Activated CD4-positive, alpha-beta T cell treated with anti-CD3 and anti-CD28 coated beads, Interleukin-2, amount 10 ng/mL, durations not matched to agents 24 days and 14 days (primary cell): ENCODE data around the gene TLE6. TPM values are rescaled to one million over a fixed set of nuclear protein-coding genes. Genes with fewer than 3 reads are reported as not detected.
"Not testable (repeated sequence)": the region's sequence is repeated elsewhere in the genome, so short reads cannot be mapped to it uniquely, and the experiment has no call there.

Source experiments
- DNase-seq: peaks from one replicate; pipeline ENCODE4 v3.0.0; 2022
- H3K27ac Mint-ChIP-seq: one replicate; pipeline ENCODE4 v1.8.0; 2022; ENCODE audit warnings: mild to moderate bottlenecking, mixed read lengths
- H3K27me3 Mint-ChIP-seq: one replicate; pipeline ENCODE4 v1.8.0; 2022; ENCODE audit warnings: mixed read lengths
- H3K36me3 Mint-ChIP-seq: one replicate; pipeline ENCODE4 v1.8.0; 2022; ENCODE audit warnings: low read depth, mild to moderate bottlenecking, mixed read lengths
- H3K4me1 Mint-ChIP-seq: one replicate; pipeline ENCODE4 v1.8.0; 2021; ENCODE audit warnings: mixed read lengths
- H3K4me3 Mint-ChIP-seq: one replicate; pipeline ENCODE4 v1.8.0; 2022; ENCODE audit warnings: mild to moderate bottlenecking, moderate library complexity, mixed read lengths
- H3K9me3 Mint-ChIP-seq: one replicate; pipeline ENCODE4 v1.8.0; 2021; ENCODE audit warnings: mixed read lengths
- intact Hi-C: fragments of 100-400 bp; cut with micrococcal nuclease; formaldehyde crosslinking; loops from one replicate; pipeline ENCODE4 v1.15.1; 2023
- total RNA-seq: library from RNA; stranded (reverse); gene quantifications from 2 replicates; pipeline ENCODE4 v1.2.3, GENCODE V29; 2022

TLE6 gene
- total RNA-seq, 1 donor from 2014 or later, result 1.1 TPM

DNA sequence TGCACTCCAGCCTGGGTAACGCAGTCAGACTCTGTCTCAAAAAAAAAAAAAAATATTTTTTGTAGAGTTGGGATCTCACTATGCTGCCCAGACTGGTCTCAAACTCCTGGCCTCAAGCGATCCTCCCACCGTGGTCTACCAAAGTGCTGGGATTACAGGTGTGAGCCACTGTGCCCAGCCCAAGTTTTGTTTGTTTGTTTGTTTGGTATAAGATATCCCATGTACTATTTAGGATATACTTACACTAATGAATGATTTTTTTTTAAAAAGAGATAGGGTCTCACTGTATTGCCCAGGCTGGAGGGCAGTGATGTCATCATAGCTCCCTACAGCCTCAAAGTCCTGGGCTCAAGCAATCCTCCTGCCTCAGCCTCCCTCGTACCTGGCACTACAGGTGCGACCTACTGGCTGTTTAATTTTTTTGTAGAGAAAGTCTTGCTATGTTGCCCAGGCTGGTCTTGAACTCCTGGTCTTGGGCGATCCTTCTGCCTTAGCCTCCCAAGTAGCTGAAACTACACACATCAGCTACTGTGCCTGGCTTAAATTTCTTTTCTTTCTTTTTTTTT, 24.0 kb downstream of the TLE6 start:
- H3K4me1 Mint-ChIP-seq, result no peaks in the 10 kb centered on the region
- no peak overlapping the region for H3K4me3 Mint-ChIP-seq
- no peak overlapping the region for H3K27ac Mint-ChIP-seq
- intact Hi-C loops, result no loop called here
- no peaks in the 10 kb centered on the region for H3K36me3 Mint-ChIP-seq
- no peak for DNase-seq
- H3K9me3 Mint-ChIP-seq, result no peaks in the 10 kb centered on the region
- no peaks in the 10 kb centered on the region for H3K27me3 Mint-ChIP-seq

DNA sequence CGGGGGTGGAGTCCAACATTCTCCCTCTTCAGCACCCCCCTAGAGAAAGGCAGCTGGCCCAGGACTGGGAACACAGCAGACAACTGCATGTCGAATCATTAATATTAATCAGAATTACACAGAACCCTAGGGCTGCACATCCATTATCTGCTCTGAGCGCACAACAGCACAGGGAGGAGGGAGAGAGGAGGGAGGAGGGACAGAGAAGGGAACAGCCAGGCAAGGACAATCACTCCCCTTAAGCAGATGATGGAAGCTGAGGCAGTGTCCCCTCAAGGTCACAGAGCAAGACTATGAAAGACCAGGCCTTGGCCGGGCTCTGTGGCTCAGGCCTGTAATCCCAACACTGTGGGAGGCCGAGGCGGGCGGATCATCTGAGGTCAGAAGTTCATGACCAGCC, 25.7 kb downstream of the TLE6 start:
- intact Hi-C loops, result no loop called here
- Mint-ChIP-seq H3K27me3 (no peaks in the 10 kb centered on the region), H3K27ac (no peak overlapping the region), H3K9me3 (no peaks in the 10 kb centered on the region), H3K36me3 (no peaks in the 10 kb centered on the region), H3K4me1 (no peaks in the 10 kb centered on the region), H3K4me3 (no peak overlapping the region)
- DNase-seq, result no peak

DNA sequence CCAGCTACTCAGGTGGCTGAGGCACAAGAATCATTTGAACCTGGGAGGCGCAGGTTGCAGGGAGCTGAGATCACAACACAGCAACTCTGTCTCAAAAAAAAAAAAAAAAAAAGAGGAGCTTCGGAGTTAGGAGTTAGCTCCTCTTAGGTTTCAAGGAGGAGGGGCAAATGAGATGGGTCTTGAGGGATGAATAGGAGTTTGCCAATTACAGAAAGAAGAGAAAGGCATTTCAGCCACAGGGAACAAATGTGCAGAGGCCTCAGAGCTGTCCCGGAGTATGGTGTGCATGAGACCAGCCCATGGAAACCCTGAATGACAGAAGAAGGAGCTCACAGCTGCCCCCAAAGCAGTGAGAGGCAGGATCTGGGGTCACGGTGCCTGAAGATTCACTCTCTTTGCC, 27.2 kb downstream of the TLE6 start:
- intact Hi-C loops, result no loop called here
- Mint-ChIP-seq H3K36me3 (no peaks in the 10 kb centered on the region), H3K9me3 (no peaks in the 10 kb centered on the region), H3K4me1 (no peaks in the 10 kb centered on the region), H3K4me3 (no peak overlapping the region), H3K27ac (no peak overlapping the region), H3K27me3 (no peaks in the 10 kb centered on the region)
- DNase-seq, result no peak

DNA sequence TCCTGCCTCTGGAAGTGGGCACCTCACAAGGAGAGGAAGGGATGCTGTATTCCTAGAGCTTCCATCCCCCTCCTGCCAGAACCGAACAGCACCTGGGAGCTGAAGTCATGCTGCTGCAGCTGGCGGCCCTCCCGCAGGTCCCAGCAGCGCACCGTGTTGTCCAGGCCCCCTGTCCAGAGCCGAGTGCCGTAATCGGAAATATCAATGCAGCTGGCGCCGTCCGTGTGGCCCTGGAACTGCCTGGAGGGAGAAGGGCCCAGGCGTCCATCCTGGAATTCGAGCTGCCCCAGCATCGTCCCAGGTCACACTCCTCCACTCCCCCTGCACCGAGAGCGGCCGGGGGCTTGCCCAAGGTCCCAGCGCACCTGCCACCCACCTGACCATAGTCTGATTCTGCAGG, 28.0 kb downstream of the TLE6 start:
- H3K4me1 Mint-ChIP-seq, result no peaks in the 10 kb centered on the region

DNA sequence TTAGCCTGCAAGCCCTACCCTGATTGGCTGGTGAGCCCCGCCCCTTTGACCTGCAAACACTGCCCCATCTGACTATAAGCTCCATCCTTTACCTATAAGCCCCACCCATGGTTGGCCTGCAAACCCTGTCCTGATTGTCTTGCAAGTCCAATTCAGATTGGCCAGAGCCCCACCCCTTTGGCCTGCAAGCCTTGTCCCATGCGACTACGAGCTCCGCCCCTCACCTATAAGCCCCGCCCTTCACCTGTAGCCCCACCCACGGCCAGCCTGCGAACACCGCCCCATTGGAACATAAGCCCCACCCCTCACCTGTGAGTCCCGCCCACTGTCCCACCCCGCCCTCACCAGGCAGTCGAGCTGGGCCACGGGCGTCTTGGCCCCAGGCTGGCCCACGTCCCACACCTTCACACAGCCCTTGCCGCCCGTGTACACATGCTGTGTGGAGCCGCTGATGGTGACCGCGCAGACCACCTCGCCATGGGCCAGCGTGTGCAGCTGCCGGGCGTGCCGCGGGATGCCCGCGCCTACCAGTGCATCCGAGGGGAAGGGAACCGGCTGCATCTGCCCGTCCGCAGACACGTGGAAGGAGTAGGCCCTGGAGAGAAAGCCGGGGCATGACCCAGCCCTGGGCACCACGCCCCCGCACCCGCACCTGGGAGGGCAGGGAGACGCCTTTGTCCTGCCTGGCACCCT, 28.9 kb downstream of the TLE6 start:
- Mint-ChIP-seq H3K4me3 (no peak overlapping the region), H3K36me3 (no peaks in the 10 kb centered on the region), H3K27ac (no peak overlapping the region), H3K27me3 (no peaks in the 10 kb centered on the region), H3K9me3 (no peaks in the 10 kb centered on the region), H3K4me1 (no peaks in the 10 kb centered on the region)
- intact Hi-C loops, result no loop called here
- DNase-seq, result no peak

More for the DNA sequence above, 28.0 kb downstream of the TLE6 start:
- DNase-seq, result no peak
- Mint-ChIP-seq H3K9me3 (no peaks in the 10 kb centered on the region), H3K27me3 (no peaks in the 10 kb centered on the region), H3K36me3 (no peaks in the 10 kb centered on the region), H3K27ac (no peak overlapping the region), H3K4me3 (no peak overlapping the region)
- intact Hi-C loops, result no loop called here

DNA sequence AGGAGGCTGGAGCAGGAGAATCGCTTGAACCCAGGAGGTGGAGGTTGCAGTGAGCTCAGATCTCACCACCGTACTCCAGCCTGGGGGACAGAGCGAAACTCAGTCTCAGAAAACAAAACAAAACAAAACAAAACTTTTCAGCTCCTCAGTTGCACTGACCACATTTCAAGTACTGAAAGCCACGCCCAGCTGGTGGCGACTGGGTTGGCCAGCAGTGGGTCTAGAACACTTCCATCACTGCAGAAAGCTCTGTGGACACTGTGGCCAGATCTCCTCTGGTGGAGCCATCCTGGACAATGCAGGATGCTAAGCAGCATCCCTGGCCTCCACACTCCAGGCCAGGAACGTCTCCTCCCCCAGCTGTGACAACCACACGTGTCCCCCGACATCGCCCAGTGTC, 30.6 kb downstream of the TLE6 start:
- H3K9me3 Mint-ChIP-seq, result no peaks in the 10 kb centered on the region
- no peaks in the 10 kb centered on the region for H3K27me3 Mint-ChIP-seq
- no peaks in the 10 kb centered on the region for H3K36me3 Mint-ChIP-seq
- H3K4me3 Mint-ChIP-seq, result no peak overlapping the region
- intact Hi-C loops, result no loop called here
- H3K27ac Mint-ChIP-seq, result no peak overlapping the region
- DNase-seq, result no peak
- no peaks in the 10 kb centered on the region for H3K4me1 Mint-ChIP-seq

DNA sequence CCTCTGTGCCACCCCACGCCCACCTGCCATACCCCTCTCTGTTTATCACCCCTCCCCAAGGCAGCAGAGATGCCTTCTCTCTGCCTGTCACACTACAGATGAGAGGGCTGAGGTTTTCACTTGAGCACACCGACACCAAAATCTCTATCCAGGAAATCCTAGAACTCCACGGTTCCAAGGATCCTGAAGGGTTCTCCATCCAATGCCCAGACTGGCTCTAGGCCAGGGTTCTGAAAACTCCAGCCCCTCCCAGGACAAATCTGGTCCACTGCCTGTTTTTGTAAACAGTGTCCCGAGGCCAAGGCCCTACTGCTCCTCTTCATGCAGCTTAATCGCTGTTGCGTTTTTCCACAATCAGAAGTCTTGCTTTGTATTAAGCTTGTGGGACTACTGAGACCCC, 31.6 kb downstream of the TLE6 start:
- Mint-ChIP-seq H3K36me3 (no peaks in the 10 kb centered on the region), H3K27me3 (no peaks in the 10 kb centered on the region), H3K4me3 (no peak overlapping the region), H3K4me1 (no peaks in the 10 kb centered on the region), H3K27ac (no peak overlapping the region), H3K9me3 (no peaks in the 10 kb centered on the region)
- intact Hi-C loops, result no loop called here
- DNase-seq, result no peak

DNA sequence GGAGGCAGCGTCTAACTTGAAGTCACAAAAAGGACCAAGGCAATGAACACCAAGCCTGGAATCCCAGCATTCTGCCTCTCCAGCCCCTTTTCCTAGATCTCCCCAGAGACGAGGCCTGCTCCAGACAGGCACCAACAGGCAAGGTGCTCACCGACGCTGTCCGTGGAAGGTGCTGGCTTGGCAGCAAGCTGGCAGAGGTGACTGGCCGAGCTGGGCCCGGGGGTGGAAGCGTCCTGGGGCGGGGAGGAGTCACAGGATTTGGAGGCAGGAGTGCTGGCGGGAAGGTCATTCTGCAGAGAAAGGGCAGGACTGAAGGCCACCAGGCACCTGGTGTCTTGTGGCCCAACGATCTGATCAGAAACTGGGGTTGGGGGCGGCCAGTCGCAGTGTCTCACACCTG, 33.5 kb downstream of the TLE6 start:
- Mint-ChIP-seq H3K27ac (no peak overlapping the region), H3K27me3 (no peaks in the 10 kb centered on the region), H3K9me3 (no peaks in the 10 kb centered on the region), H3K4me1 (no peaks in the 10 kb centered on the region), H3K4me3 (no peak overlapping the region), H3K36me3 (no peaks in the 10 kb centered on the region)
- intact Hi-C loops, result no loop called here
- DNase-seq, result no peak

DNA sequence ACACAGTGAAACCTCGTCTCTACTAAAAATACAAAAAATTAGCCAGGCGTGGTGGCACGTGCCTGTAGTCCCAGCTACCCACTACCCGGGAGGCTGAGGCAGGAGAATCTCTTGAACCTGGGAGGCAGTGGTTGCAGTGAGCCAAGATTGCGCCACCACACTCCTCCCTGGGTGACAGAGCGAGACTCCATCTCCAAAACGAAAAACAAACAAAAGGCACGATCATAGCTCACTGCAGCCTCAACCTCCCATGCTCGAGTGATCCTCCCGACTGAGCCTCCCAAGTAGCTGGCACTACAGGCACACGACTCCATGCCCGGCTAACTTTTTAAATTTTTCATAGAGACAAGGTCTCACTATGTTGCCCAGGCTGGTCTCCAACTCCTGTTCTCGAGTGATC, 34.7 kb downstream of the TLE6 start:
- intact Hi-C loops, H3K4me3 Mint-ChIP-seq, H3K36me3 Mint-ChIP-seq, H3K27ac Mint-ChIP-seq, DNase-seq, H3K27me3 Mint-ChIP-seq, H3K9me3 Mint-ChIP-seq, H3K4me1 Mint-ChIP-seq: not testable (repeated sequence)

DNA sequence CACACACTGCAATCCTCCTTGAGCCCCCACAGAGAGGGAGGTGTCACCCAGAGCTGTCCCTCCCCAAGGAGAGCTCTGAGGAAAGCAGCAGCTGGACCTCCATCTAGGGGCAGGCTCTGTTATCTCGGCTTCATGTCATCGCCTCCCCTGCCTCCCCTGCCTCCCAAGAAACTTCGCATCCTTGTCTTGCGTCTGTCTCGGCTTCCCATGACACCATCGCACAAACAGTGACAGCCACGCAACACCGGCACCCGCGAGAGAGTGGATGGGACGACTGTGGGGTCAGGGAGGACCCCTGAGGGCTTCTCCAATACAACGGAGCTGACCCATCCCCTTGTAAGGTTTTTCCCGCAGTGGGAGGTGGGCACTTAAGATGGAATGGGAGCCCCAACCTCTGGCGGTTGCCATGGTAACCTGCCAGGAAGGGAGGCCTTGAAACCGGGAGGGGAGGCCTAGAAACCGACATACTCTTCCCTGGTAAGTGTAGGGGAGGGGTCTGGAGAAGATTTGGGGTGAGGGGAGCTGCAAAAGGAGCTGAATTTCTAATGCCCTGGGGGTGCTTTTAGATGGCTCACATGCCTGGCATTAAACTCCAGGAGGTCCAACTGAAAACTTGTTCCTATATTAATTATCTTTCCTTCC, 35.4 kb downstream of the TLE6 start:
- Mint-ChIP-seq H3K36me3 (no peaks in the 10 kb centered on the region), H3K4me1 (no peaks in the 10 kb centered on the region), H3K27ac (no peak overlapping the region), H3K4me3 (no peak overlapping the region), H3K27me3 (no peaks in the 10 kb centered on the region), H3K9me3 (no peaks in the 10 kb centered on the region)
- DNase-seq, result no peak
- intact Hi-C loops, result no loop called here

DNA sequence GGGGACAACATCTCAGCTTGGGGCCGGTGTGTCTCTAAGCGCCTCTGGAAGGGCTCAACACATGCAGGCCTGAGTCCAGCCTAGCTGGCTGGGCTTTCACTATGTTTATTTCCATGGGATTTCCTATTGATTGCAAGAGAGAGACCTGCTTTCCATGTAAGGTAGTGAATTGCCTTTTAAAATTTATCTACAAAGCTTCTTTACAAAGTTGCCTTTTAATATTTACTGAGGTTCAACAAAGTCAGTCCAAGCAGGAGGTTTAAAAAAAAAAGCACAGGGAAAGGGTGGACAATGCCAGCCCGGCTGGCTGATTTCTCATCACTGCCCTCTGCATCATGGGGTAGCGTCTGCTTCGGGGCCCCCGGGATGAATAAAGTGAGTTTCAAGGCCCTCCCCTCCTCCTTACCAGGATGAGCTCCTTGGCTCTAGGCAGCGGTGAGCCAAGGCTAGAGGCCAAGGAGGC, 35.9 kb downstream of the TLE6 start:
- Mint-ChIP-seq H3K9me3 (no peaks in the 10 kb centered on the region), H3K27me3 (no peaks in the 10 kb centered on the region), H3K4me3 (no peak overlapping the region), H3K4me1 (no peaks in the 10 kb centered on the region), H3K36me3 (no peaks in the 10 kb centered on the region), H3K27ac (no peak overlapping the region)
- DNase-seq, result no peak
- intact Hi-C loops, result no loop called here

DNA sequence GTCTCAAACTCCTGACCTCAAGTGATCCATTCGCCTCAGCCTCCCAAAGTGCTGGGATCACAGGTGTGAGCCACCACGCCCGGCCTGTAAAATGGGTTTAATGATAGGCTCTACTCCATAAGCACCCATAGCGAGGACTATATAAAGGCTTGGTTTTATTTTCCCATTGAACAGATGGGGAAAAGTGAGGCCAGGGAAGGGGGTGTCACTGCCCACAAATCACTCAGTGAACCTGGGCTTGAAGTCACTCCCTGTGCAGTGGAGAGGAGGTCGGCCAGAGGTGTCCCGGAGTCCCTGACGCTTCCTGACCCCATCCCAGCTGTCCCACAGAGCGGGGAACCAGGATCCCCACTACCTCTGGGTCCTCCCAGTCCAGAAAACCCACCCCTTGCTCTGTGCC, 36.8 kb downstream of the TLE6 start:
- H3K27ac Mint-ChIP-seq, result no peak overlapping the region
- no peaks in the 10 kb centered on the region for H3K36me3 Mint-ChIP-seq
- H3K9me3 Mint-ChIP-seq, result no peaks in the 10 kb centered on the region
- intact Hi-C loops, result no loop called here
- no peaks in the 10 kb centered on the region for H3K4me1 Mint-ChIP-seq
- no peak overlapping the region for H3K4me3 Mint-ChIP-seq
- no peak for DNase-seq
- no peaks in the 10 kb centered on the region for H3K27me3 Mint-ChIP-seq

DNA sequence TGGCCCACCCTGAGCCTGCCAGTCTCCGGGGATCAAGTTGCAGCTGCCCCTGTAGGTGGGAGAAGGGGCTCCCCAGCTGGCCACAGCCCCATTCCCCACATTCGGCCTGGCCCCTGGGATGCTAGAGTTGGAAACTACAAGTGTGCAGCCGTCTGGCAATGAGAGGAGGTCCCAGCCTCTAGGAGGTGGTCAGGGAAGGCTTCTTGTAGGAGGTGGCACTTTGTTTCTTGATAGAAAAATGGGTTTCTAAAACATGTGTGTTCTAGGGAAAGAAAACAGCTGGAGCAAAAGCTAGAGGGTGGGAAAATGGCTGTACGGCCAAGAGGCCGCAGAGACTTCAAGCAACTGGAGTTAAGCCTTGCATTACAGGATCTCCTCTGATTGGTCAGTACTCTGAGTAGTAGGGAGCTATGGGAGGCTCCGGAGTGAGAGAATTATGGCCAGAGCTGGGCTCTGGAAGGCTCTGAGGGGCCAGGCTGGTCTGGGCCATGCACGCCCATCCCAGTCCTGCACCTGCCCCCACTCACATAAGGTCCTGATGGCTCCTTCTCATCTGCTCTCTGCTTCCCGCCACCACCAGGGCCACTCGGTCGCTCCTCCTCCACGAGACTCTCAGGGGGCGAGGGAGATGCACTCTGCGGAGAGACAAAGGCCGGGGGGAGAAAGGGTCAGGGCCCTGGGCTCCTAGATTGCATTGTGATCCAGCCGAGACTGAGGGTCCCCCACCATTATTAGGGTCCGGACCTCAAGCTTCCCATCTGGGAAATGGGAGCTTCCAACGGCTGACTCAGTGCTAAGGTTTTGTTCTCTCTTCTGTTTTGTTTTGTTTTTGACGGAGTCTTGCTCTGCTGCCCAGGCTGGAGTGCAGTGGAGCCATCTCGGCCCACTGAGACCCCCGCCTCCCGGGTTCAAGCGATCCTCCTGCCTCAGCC, 38.0 kb downstream of the TLE6 start:
- Mint-ChIP-seq H3K27me3 (no peaks in the 10 kb centered on the region), H3K4me1 (no peaks in the 10 kb centered on the region)
- intact Hi-C loops, result no loop called here

DNA sequence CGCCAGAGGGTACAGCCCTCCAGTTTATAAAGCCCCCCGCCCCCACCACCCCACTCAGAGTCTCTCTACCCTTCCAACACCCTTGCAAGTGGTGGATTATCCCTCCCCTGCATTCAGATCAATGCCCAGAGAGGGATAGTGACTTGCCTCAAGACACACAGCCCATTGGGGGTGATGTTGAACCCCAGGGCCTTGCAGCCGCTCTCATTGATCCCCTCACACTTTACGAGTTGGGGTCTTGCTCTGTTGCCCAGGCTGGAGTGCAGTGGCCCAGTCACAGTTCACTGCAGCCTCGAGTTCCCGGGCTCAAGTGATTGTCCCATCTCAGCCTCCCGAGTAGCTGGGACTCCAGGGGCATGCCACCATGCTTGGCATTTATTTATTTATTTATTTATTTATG, 40.6 kb downstream of the TLE6 start:
- H3K27ac Mint-ChIP-seq, result no peak overlapping the region
- H3K4me1 Mint-ChIP-seq, result peaks cover 3% of the 10 kb centered on the region
- peaks cover 1% of the 10 kb centered on the region for H3K27me3 Mint-ChIP-seq
- no peaks in the 10 kb centered on the region for H3K9me3 Mint-ChIP-seq
- no peak for DNase-seq
- no peaks in the 10 kb centered on the region for H3K36me3 Mint-ChIP-seq
- intact Hi-C loops, result no loop called here
- no peak overlapping the region for H3K4me3 Mint-ChIP-seq

More for the DNA sequence above, 38.0 kb downstream of the TLE6 start:
- no peak overlapping the region for H3K4me3 Mint-ChIP-seq
- no peak for DNase-seq
- H3K36me3 Mint-ChIP-seq, result no peaks in the 10 kb centered on the region
- no peak overlapping the region for H3K27ac Mint-ChIP-seq
- H3K9me3 Mint-ChIP-seq, result no peaks in the 10 kb centered on the region
